Eye (tissue), 1 donor: ENCODE measurements around the gene PADI2.

Experiments used
- DNase-seq: peaks from one replicate; pipeline ENCODE4 v3.0.0-alpha.2; 2015

PADI2 gene

GRCh38 chr1:17112496-17113236 lies 6.6 kb downstream of the PADI2 start:
- DNase-seq = no peak

GRCh38 chr1:17112076-17112475 lies 7.2 kb downstream of the PADI2 start:
- no peak for DNase-seq

- no peak for DNase-seq
Measured at GRCh38 chr1:17110555-17110926, 8.7 kb downstream of the PADI2 start.

- no peak for DNase-seq
Measured at GRCh38 chr1:17109892-17110554, 9.2 kb downstream of the PADI2 start.

GRCh38 chr1:17108786-17109185 lies 10.5 kb downstream of the PADI2 start:
- DNase-seq = no peak

GRCh38 chr1:17108360-17108759 lies 10.9 kb downstream of the PADI2 start:
- DNase-seq = no peak

GRCh38 chr1:17104782-17105181 lies 14.5 kb downstream of the PADI2 start:
- DNase-seq = no peak

- DNase-seq = no peak
Measured at GRCh38 chr1:17102232-17102631, 17.0 kb downstream of the PADI2 start.

- DNase-seq = no peak
Measured at GRCh38 chr1:17101261-17101660, 18.0 kb downstream of the PADI2 start.

- DNase-seq = no peak
Measured at GRCh38 chr1:17099616-17100340, 19.5 kb downstream of the PADI2 start.

GRCh38 chr1:17098446-17099317 lies 20.6 kb downstream of the PADI2 start:
- no peak for DNase-seq

GRCh38 chr1:17097787-17098186 lies 21.5 kb downstream of the PADI2 start:
- DNase-seq = no peak

- no peak for DNase-seq
Measured at GRCh38 chr1:17097147-17097546, 22.1 kb downstream of the PADI2 start.

- no peak for DNase-seq
Measured at GRCh38 chr1:17096584-17096983, 22.7 kb downstream of the PADI2 start.

GRCh38 chr1:17095141-17095540 lies 24.1 kb downstream of the PADI2 start:
- DNase-seq = no peak

GRCh38 chr1:17094664-17095063 lies 24.6 kb downstream of the PADI2 start:
- no peak for DNase-seq

GRCh38 chr1:17093822-17094393 lies 25.3 kb downstream of the PADI2 start:
- DNase-seq = no peak

GRCh38 chr1:17091252-17091651 lies 28.0 kb downstream of the PADI2 start:
- no peak for DNase-seq

GRCh38 chr1:17089506-17089905 lies 29.7 kb downstream of the PADI2 start:
- DNase-seq = peak; percentile 61

GRCh38 chr1:17086751-17087150 lies 32.5 kb downstream of the PADI2 start:
- no peak for DNase-seq

GRCh38 chr1:17084787-17085186 lies 34.5 kb downstream of the PADI2 start:
- no peak for DNase-seq

- no peak for DNase-seq
Measured at GRCh38 chr1:17082761-17083160, 36.5 kb downstream of the PADI2 start.

- DNase-seq = no peak
Measured at GRCh38 chr1:17081439-17081838, 37.8 kb downstream of the PADI2 start.
